Measurements from ENCODE around the gene SPTLC3.
"Not testable (repeated sequence)": the region's sequence is repeated elsewhere in the genome, so short reads cannot be mapped to it uniquely, and the experiment has no call there.

The SPTLC3 gene

GRCh38 chr20:13008761-13009681 lies at the start of gene SPTLC3:
TSS of gene SPTLC3 (plus strand) at chr20:13008972. CDS start at chr20:13009268, 296 bp downstream.
- peak; percentile 13 for DNase-seq

DNA sequence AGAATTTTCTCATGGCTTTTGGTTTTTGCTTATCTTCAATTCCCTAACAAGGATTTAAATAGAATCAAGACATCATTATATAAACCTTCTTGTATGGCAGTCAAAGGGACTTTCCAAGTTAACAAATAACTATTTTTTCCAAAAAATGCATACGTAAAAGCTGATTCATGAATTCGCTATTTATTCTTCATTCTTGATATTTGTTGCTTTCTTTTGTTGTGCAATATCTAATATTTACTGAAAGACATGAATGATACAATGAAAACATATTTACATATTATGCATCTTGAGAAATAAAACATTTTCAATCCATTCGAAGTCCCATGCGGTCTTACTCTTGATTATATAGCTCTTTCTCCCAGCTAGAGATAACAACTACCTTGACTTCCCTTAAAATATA lies 47.0 kb upstream of the SPTLC3 start:
- no peak for DNase-seq

DNA sequence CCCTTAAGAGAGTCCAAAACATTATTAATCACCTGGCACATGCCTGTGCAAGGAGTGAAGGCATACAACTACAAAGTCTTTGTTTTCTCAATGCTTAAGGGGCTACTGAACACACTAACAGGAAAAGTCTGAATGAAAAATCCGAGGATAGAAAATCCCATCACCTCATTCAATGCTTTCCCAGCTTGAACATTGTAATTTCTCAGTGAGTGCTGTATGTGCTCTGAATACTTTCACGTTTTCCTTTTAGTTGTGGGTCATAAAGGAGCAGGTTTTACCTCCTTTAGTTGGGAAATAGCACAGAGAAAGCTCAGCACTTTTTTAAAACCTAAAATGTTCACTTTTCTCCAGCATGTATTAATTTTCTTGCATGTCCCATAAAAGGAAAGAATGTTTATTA lies 45.9 kb upstream of the SPTLC3 start:
- DNase-seq: no peak

DNA sequence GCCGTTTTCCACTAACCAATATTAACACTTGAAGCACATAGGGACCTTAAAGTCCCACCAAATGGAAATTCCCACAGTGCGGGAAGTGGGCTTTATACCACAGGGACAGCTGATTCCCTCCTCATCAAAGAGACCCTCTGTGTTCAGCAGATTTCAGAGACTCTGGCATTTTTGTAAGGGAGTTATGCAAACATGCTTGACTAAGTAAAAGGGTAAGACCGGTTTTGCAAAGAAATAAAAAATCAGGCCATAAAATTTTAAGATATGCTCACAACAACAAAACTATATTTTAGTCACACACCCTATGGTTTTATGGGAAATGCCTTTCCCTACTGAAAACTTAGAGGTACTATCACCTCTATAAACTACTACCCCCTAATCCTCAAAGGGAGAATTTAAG lies 45.4 kb upstream of the SPTLC3 start:
- DNase-seq: no peak

- no peak for DNase-seq
These were observed 43.4 kb upstream of the SPTLC3 start for GRCh38 chr20:12965212-12965869.

GRCh38 chr20:12965870-12966251 lies 42.9 kb upstream of the SPTLC3 start:
- DNase-seq: no peak

- no peak for DNase-seq
These were observed 42.2 kb upstream of the SPTLC3 start for GRCh38 chr20:12966468-12967085.

GRCh38 chr20:12967932-12968331 lies 40.8 kb upstream of the SPTLC3 start:
- DNase-seq: no peak

DNA sequence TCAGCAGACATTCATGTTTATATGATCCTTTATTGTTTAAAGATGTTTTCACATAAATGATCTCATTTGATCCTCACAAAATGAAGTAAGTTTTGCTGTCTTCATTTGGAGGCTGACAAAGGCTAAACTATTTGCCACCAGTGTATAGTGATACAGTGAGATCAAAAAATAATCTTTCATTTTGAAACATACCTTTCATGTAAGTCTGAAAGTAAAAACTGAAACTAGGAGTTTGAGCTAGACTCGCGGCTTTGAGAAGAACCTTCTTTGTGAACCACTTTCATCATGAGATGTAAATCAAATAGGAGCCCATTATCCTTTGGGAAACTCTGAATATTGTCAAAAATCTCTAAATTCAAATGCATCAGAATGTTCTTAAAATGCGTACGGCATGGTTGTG lies 40.3 kb upstream of the SPTLC3 start:
- DNase-seq: no peak

DNA sequence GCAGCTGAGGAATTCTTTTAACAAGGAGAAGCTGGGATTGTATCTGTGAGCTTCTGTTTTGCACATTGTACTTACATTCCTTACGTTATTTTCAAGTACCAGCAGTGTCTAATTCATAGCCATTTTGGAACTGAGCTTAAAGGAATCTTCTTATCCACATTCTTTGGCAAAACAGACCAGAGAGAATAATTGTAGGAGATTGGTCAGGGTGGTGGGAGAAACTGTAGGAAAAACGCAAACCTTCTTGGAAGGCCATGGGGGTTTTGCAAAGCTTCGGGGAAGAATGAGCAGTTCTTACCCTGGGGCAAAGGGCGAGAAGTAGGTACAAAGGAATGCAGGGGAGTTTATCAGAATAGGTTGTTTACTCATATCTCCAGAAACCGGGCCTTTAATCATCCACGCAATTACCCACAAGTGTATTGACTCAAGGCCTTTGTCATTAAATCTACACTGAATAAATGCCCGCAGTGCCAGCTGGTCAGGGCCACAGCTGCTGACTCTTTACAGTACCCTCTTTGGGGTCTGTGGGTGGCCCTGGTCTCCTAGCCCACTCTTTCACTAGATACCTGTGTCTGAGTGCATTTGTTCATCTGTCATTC lies 39.6 kb upstream of the SPTLC3 start:
- DNase-seq: no peak

DNA sequence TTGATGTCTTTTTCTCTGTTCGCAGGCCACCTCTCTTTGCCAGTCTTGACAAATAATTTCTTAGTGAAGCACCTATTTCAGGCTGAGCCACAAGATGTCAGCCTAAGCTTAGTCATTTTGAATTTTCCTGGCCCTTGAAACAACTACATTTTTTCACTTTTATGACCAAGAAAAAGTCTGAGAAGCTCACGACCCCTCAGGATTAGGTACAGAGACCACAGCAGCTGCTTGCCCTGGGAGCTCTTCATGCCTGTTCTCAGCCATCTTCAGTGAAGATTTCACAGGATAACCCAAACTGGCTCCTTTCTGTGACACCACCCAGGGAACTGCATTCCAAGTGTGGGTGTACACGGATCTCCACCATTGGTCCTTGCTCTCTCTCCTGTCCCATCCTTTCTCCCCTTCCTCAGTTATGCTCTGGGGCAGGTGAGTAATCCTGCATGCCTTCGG lies 38.4 kb upstream of the SPTLC3 start:
- no peak for DNase-seq

DNA sequence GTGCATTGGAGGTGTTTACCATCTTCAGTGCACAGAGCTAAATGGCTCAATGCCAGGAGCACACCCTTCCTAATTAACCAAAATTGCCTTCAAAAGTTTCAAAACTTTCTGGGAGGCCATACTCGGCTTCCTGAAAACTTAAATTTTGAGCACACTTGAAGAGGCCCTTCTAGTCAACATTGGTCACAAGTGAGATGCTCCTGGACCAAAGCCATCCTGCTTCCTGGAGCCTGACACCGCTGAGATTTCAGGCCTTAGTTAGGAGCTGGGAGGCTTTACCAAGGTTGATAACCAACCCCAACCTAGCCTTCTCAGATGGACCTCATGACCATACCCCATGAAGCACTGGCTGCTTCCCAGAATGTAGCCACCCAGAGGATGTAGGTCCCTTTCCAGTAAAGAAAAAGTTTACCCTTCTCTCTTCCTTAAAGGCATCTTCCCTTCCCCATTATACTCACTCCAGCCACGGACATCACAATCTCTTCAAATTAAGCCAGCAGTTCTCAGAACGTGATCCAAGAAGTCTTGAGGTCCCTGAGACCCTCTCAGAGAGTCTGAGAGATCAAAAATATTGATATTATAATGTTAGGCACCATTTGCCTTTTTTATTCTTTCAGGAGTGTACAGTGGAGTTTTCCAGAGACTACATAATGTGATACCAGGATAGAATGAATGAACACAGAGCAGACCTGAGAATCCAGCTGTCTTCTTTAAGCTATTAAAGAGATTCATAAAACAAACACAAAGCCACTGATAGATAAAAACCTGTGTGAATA lies 32.8 kb upstream of the SPTLC3 start:
- DNase-seq: no peak

DNA sequence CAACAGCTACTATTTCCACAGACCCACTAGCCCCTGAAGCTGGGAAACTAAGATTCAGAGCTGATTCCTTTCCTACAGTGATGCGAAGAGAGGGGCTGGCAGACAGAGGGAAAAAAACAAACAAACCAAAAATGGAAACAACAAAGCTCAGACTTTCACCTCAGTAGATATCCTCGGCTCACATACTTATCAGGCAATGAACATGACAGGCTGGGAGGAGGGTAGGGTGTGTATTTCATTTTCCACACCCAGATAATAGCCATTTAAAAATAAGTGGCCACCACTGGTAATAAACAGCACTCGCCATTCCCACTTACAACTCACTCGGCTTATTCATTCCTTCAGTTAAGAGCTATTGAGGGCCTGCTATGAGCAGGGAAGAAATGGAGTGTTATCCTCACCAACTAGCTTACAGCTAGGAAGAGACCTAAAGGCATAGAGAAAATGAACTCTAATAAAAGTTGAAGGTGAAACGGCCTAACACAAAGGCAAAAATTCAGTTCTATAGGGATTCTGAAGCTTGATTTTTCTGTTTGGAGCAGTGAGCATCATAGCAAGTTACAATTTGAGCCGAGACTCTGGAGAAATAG lies 32.0 kb upstream of the SPTLC3 start:
- no peak for DNase-seq

- no peak for DNase-seq
These were observed 31.2 kb upstream of the SPTLC3 start for GRCh38 chr20:12977328-12978125.

GRCh38 chr20:12978126-12978394 lies 30.7 kb upstream of the SPTLC3 start:
- no peak for DNase-seq

GRCh38 chr20:12978613-12979495 lies 29.9 kb upstream of the SPTLC3 start:
- DNase-seq: no peak

DNA sequence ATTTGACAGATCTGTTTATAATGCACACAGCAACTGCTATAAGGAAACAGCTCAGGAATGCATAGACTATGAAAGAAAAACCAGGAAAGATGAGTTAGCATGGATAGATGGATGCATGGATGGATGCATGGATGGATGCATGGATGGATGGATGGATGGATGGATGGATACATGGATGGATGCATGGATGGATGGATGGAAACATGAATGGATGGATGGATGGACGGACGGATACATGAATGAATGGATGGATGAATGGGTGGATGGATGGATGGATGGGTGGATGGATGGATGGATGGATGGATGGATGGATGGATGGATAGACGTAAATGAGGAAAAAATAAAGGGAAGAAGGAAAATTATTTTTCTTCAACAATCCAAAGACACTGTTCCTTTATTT lies 29.1 kb upstream of the SPTLC3 start:
- not testable (repeated sequence) for DNase-seq

- no peak for DNase-seq
These were observed 26.7 kb upstream of the SPTLC3 start for GRCh38 chr20:12982098-12982497.

GRCh38 chr20:12984069-12984765 lies 24.6 kb upstream of the SPTLC3 start:
- no peak for DNase-seq

DNA sequence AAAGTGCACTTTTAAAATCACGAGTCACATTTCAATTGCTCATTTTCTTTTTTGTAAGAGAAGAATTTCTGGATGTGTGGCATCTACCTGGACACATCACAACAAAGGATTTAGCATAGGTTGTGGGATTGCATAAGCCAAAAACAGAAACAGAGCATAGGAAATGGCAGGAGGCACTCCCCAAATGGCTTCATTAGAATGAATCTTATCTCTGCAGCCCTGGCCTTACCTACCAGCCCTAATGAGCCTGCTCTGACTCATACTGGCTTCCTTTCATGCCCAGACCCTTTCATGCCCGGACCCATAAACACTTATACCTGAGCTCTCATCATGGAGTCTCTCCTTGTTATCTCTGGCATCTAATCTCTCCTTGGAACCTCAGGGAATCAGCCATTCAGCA lies 23.9 kb upstream of the SPTLC3 start:
- DNase-seq: no peak
